IMR-90 (cell line): ENCODE measurements around the gene HUWE1.

ENCODE experiments used
- BHLHE40 ChIP-seq: fragments of 150-350 bp; IDR thresholded peaks from 2 replicates; pipeline ENCODE4 v1.6.1; 2016; ENCODE audit warnings: mild to moderate bottlenecking, low read depth, low read length
- MAFK ChIP-seq: IDR thresholded peaks from 2 replicates; pipeline ENCODE4 v1.6.1; 2012; ENCODE audit warnings: low read depth, low read length, improper control_type of control experiment
- MXI1 ChIP-seq: IDR thresholded peaks from 2 replicates; pipeline ENCODE4 v1.6.1; 2012; ENCODE audit warnings: low read depth, mild to moderate bottlenecking, low read length, moderate library complexity, borderline replicate concordance
- POLR2A ChIP-seq: IDR thresholded peaks from 2 replicates; pipeline ENCODE4 v1.6.1; 2012; ENCODE audit warnings: mild to moderate bottlenecking, low read depth, low read length
- RAD21 ChIP-seq: IDR thresholded peaks from 2 replicates; pipeline ENCODE4 v1.6.1; 2012; ENCODE audit warnings: low read length, improper control_type of control experiment
- RFX5 ChIP-seq: IDR thresholded peaks from 2 replicates; pipeline ENCODE4 v1.8.0; 2012; ENCODE audit warnings: low read depth, mild to moderate bottlenecking, low read length, moderate library complexity
- SMC3 ChIP-seq: fragments of 150-350 bp; IDR thresholded peaks from 2 replicates; pipeline ENCODE4 v1.6.1; 2016; ENCODE audit warnings: low read depth, mild to moderate bottlenecking, antibody characterized with exemption, low read length, moderate library complexity
- TF ChIP-seq, protein P1 (sequence below): conservative IDR thresholded peaks from 2 replicates; pipeline ENCODE4 v1.5.1; 2012; ENCODE audit warnings: mild to moderate bottlenecking, low read depth, low read length, improper control_type of control experiment

- TF ChIP-seq, protein P1, sequence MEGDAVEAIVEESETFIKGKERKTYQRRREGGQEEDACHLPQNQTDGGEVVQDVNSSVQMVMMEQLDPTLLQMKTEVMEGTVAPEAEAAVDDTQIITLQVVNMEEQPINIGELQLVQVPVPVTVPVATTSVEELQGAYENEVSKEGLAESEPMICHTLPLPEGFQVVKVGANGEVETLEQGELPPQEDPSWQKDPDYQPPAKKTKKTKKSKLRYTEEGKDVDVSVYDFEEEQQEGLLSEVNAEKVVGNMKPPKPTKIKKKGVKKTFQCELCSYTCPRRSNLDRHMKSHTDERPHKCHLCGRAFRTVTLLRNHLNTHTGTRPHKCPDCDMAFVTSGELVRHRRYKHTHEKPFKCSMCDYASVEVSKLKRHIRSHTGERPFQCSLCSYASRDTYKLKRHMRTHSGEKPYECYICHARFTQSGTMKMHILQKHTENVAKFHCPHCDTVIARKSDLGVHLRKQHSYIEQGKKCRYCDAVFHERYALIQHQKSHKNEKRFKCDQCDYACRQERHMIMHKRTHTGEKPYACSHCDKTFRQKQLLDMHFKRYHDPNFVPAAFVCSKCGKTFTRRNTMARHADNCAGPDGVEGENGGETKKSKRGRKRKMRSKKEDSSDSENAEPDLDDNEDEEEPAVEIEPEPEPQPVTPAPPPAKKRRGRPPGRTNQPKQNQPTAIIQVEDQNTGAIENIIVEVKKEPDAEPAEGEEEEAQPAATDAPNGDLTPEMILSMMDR = no peak
- TF ChIP-seq RAD21 = no peak
- no peak for TF ChIP-seq POLR2A
- TF ChIP-seq MXI1 = no peak
- TF ChIP-seq SMC3 = no peak
- TF ChIP-seq BHLHE40 = no peak
- no peak for TF ChIP-seq RFX5
- TF ChIP-seq MAFK = no peak
Observed at GRCh38 chrX:53563324-53563723, 123.2 kb downstream of the HUWE1 start.
